GM18508 (cell line): ENCODE measurements around the gene AARS2.

ENCODE experiments used
- ATAC-seq: cut with Tn5 transposase; IDR thresholded peaks from one replicate; pipeline ENCODE4 v1.9.1; 2021; ENCODE audit warnings: moderate number of reproducible peaks; ENCODE audit not compliant: insufficient read depth, unreplicated experiment

AARS2 gene

DNA sequence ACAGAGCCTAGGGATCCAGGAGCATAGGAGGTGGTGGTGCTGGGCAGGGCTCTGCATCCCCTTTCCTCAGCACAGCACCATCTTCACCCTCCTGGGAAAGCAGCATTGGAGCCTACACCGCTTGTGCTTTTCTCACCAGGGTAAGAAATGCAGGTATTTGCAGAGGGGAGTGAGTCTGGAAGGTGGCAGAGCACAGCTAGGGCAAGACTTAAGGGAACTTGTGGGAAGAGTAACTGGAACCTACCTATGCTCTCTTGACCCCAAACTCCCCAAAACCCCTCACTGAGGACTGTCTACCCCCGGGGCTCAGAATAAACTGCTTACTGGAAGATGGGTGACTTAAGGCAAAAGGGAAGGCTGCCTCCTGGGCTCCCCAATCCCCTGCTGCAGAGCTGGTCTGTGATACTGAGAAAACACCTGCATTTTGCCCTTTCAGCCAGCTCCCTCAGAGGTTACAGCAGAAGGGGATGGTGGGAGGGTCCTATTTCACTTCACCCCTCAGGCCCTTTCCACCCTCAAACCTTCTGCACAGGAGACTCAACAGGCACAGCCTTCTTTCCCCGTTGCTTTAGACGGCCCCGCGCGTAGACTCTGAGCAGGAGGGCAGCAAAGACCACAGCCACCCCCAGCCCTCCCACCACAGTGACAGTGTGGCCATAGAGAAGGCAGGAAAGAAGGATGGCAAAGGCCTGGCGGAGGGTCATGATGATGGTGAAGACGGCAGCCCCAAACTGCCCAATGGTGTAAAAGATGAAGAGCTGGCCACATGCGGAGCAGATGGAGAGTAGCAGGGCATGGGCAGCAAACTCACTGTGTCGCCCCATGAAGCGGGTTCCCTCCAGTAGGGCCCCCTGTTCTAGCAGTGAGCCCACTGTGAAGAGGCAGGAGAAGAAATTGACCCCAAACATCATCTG is 58.7 kb downstream of the AARS2 start:
- no peak for ATAC-seq

- ATAC-seq, result no peak
These were observed 59.6 kb downstream of the AARS2 start for GRCh38 chr6:44253307-44254101.

DNA sequence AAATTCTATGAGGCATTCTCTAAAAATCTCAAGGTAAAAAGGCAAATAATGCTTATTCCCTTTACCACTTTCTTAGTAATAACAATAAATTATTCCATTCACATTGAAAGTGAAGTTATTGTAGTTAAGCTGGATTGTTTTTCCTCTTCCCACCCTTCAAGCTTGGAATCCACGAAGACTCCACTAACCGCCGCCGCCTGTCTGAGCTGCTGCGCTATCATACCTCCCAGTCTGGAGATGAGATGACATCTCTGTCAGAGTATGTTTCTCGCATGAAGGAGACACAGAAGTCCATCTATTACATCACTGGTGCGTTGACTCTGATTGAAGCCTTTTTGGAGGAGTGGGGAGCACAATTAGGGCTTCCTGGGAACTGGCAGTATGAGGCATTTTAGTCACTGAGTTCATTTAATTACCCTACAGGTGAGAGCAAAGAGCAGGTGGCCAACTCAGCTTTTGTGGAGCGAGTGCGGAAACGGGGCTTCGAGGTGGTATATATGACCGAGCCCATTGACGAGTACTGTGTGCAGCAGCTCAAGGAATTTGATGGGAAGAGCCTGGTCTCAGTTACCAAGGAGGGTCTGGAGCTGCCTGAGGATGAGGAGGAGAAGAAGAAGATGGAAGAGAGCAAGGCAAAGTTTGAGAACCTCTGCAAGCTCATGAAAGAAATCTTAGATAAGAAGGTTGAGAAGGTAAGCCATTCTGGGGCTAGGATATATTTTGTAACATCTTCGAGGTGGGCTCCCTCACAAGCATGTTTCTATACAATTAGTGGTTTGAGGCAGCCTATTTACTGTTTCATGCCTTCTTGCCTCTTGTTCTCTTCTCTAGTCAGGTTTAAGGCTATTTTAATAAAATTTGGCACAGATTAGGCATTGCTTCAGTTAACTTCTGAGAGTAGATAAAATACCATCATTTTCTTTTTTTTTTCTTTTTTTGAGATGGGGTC is 61.3 kb downstream of the AARS2 start:
- no peak for ATAC-seq

DNA sequence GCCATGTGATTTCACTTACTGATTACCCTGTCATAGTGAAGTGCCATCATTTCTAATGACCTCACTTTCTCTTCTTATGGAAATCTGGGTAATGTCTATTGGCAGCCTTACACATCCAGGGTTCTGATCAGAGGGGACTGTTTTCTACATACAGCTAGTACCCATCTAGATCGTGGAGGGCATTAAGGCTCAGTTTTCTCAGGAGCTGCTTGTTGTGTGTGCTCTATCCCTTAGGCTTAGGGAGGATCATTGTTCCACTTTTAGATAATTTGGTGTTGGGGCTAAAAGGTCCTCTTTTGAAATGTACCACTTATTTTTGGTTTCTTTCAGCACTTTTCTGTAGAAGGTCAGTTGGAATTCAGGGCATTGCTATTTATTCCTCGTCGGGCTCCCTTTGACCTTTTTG is 62.4 kb downstream of the AARS2 start:
- ATAC-seq, result no peak

- no peak for ATAC-seq
These were observed 63.0 kb downstream of the AARS2 start for GRCh38 chr6:44250067-44250717.
